GM18873 (cell line): ENCODE measurements around the gene CDK11A.
"Not testable (repeated sequence)": the region's sequence is repeated elsewhere in the genome, so short reads cannot be mapped to it uniquely, and the experiment has no call there.

Experiments used
- ATAC-seq: cut with Tn5 transposase; IDR thresholded peaks from one replicate; pipeline ENCODE4 v1.9.1; 2021; ENCODE audit warnings: mild to moderate bottlenecking, moderate library complexity, moderate number of reproducible peaks; ENCODE audit not compliant: unreplicated experiment, low FRiP score

Gene CDK11A

GRCh38 chr1:1664941-1665814 lies 59.0 kb downstream of the CDK11A start:
- ATAC-seq, result no peak

- not testable (repeated sequence) for ATAC-seq
These were observed 59.8 kb downstream of the CDK11A start for GRCh38 chr1:1664318-1664717.

- not testable (repeated sequence) for ATAC-seq
These were observed 61.2 kb downstream of the CDK11A start for GRCh38 chr1:1662830-1663560.

- not testable (repeated sequence) for ATAC-seq
These were observed 61.8 kb downstream of the CDK11A start for GRCh38 chr1:1662392-1662791.

- ATAC-seq, result peak; percentile 80
These were observed 65.3 kb downstream of the CDK11A start, which contains the start of gene CDK11B for GRCh38 chr1:1658583-1659549. CDK11B (minus strand) TSS chr1:1659004; CDS start chr1:1657485, 1,519 bp downstream.
